GM20000 (cell line): ENCODE data around the gene DPP10.

Experiments
- DNase-seq: peaks from one replicate; pipeline ENCODE4 v3.0.0; 2012; ENCODE audit warnings: low spot score
- CTCF ChIP-seq: IDR thresholded peaks from 2 replicates; pipeline ENCODE4 v1.5.1; 2012; ENCODE audit warnings: mild to moderate bottlenecking, control low read depth; ENCODE audit errors: extremely low read depth, missing control alignments

Gene DPP10

GRCh38 chr2:115560666-115561065 lies 1118.2 kb downstream of the DPP10 start:
- DNase-seq, result no peak
- TF ChIP-seq CTCF, result no peak

GRCh38 chr2:115568643-115569042 lies 1126.2 kb downstream of the DPP10 start:
- no peak for DNase-seq
- TF ChIP-seq CTCF, result no peak

GRCh38 chr2:115569547-115569946 lies 1127.1 kb downstream of the DPP10 start:
- DNase-seq, result no peak
- TF ChIP-seq CTCF, result no peak

GRCh38 chr2:115572746-115573145 lies 1130.3 kb downstream of the DPP10 start:
- DNase-seq, result no peak
- no peak for TF ChIP-seq CTCF

DNA sequence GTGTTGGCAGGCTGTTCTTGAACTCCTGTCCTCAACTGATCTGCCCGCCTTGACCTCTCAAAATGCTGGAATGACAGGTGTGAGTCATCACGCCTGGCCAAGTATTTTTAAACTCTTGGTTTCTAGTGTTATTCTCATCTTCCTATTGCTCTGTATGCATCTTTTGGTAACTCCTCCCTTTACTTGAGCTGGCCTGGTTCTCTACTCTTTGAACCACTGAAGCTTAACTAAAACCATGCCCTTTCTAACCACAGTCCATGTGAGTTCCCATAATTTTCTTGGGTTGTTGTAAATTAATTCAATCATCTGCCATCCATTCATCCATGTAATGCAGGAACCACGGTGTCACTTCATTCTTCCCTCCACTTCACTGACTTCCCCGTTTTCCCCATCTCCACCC lies 1131.3 kb downstream of the DPP10 start:
- TF ChIP-seq CTCF, result no peak
- DNase-seq, result no peak

DNA sequence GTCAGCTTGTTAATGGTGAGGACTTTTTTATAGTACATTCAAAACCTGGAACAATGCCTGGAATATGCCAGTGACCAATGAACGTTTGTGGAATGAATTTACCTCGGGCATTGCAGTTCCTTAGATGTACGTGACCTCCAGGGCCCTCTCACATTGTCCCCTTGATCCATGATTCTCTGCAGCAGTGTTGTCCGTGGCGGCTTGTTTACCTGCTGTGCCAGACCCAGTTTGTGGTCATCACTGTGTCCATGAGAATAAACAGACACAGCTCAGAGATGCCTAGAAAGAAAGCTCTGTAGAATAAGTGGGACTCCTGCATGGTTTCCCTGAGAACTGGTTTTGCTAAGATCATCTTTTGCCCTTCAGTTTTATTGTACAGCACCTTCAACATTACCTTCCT lies 1132.2 kb downstream of the DPP10 start:
- TF ChIP-seq CTCF, result no peak
- DNase-seq, result no peak

- no peak for DNase-seq
- TF ChIP-seq CTCF, result no peak
Observed at GRCh38 chr2:115580784-115581183, 1138.3 kb downstream of the DPP10 start.
